B cell (primary cell): ENCODE measurements around the gene CLDN25. TPM values are rescaled to one million over a fixed set of nuclear protein-coding genes. Genes with fewer than 3 reads are reported as not detected.

Experiments used
- ATAC-seq: fragments of 200-7000 bp; cut with Tn5 transposase; one replicate; pipeline ENCODE4 v1.10.0; 2021; ENCODE audit warnings: low read depth, mild to moderate bottlenecking, moderate number of reproducible peaks, moderate library complexity
- CTCF ChIA-PET: fragments of 350-600 bp; sonication (Branson Sonifier 250); formaldehyde crosslinking; loops from one replicate; lab custom pipeline; 2021; ENCODE audit warnings: antibody characterized with exemption, inconsistent platforms; lab: Charles Lee
- POLR2A ChIA-PET: fragments of 350-600 bp; sonication (Branson Sonifier 250); formaldehyde crosslinking; loops from one replicate; lab custom pipeline; 2021; ENCODE audit warnings: antibody characterized with exemption; lab: Charles Lee
- DNase-seq: peaks from one replicate; pipeline ENCODE4 v3.0.0; 2013
- H2AFZ ChIP-seq: 2 replicates; pipeline ENCODE4 v1.6.1; 2012; ENCODE audit warnings: mild to moderate bottlenecking, low read depth, low read length; ENCODE audit not compliant: insufficient read depth, poor library complexity, severe bottlenecking
- H3K27ac ChIP-seq, 2 donors: 1 replicate in 1 of 2; 2 replicates in 1 of 2; pipeline ENCODE4 v1.5.1; 2012 to 2013; ENCODE audit warnings: low read length in 2 of 2, mild to moderate bottlenecking in 2 of 2, moderate library complexity in 1 of 2
- H3K27me3 ChIP-seq, 4 experiments: fragments of 200-600 bp in 1 of 4; sonication (generic) in 1 of 4; replicated peaks in 1 of 4; 1 replicate in 2 of 4; 2 replicates in 2 of 4; pipeline versions ENCODE4 v1.6.1 to v1.7.0; 2013 to 2016; ENCODE audit warnings: low read length in 3 of 4, mild to moderate bottlenecking in 2 of 4, mixed read lengths in 1 of 4, moderate library complexity in 1 of 4; ENCODE audit not compliant: insufficient read depth in 4 of 4, control insufficient read depth in 3 of 4; ENCODE audit errors: control extremely low read depth in 1 of 4
- H3K36me3 ChIP-seq, 2 experiments: replicated peaks in 1 of 2; 1 replicate in 1 of 2; 2 replicates in 1 of 2; pipeline versions ENCODE4 v1.6.1 to v1.7.1; 2013; ENCODE audit warnings: low read length in 1 of 2; ENCODE audit not compliant: insufficient read depth in 2 of 2, control insufficient read depth in 1 of 2; ENCODE audit errors: control extremely low read depth in 1 of 2, extremely low read depth in 1 of 2
- H3K4me1 ChIP-seq, 2 donors: fragments of 200-600 bp in 1 of 2; sonication (generic) in 1 of 2; 1 replicate in 1 of 2; 2 replicates in 1 of 2; pipeline versions ENCODE4 v1.5.1 to v1.6.1; 2013 to 2017; ENCODE audit warnings: low read length in 2 of 2; ENCODE audit not compliant: control insufficient read depth in 2 of 2, insufficient read depth in 2 of 2
- H3K4me2 ChIP-seq: replicated peaks from 2 replicates; pipeline ENCODE3; 2012; ENCODE audit warnings: mild to moderate bottlenecking, low read depth, low read length; ENCODE audit not compliant: poor library complexity, severe bottlenecking
- H3K4me3 ChIP-seq, 5 experiments: fragments of 200-600 bp in 1 of 5; sonication (generic) in 1 of 5; 1 replicate in 3 of 5; 2 replicates in 2 of 5; pipeline versions ENCODE4 v1.5.1 to v1.7.0; 2011 to 2016; ENCODE audit warnings: low read length in 4 of 5, mild to moderate bottlenecking in 4 of 5, low read depth in 2 of 5, control low read depth in 1 of 5, moderate library complexity in 1 of 5; ENCODE audit not compliant: insufficient read depth in 1 of 5; ENCODE audit errors: control extremely low read depth in 1 of 5, extremely low read depth in 1 of 5
- H3K79me2 ChIP-seq: fragments of 200-600 bp; sonication (generic); one replicate; pipeline ENCODE4 v1.6.0; 2016; ENCODE audit warnings: low read length; ENCODE audit not compliant: control insufficient read depth, insufficient read depth
- H3K9ac ChIP-seq: fragments of 200-600 bp; sonication (generic); 2 replicates; pipeline ENCODE4 v1.6.1; 2017; ENCODE audit warnings: mild to moderate bottlenecking, low read length, moderate library complexity
- H3K9me3 ChIP-seq, 3 donors: one replicate each; pipeline versions ENCODE4 v1.6.1 to v1.7.1; 2013; ENCODE audit warnings: low read length in 2 of 3; ENCODE audit not compliant: control insufficient read depth in 2 of 3, insufficient read depth in 1 of 3; ENCODE audit errors: control extremely low read depth in 1 of 3
- H4K20me1 ChIP-seq: 2 replicates; pipeline ENCODE4 v1.6.0; 2012; ENCODE audit warnings: mild to moderate bottlenecking, low read length; ENCODE audit not compliant: insufficient read depth, control insufficient read depth, poor library complexity, severe bottlenecking
- H3K27ac Mint-ChIP-seq: one replicate; pipeline ENCODE4 v1.8.0; 2021; ENCODE audit warnings: mixed read lengths
- H3K27me3 Mint-ChIP-seq: one replicate; pipeline ENCODE4 v1.8.0; 2021; ENCODE audit warnings: mixed read lengths
- H3K4me1 Mint-ChIP-seq: one replicate; pipeline ENCODE4 v1.8.0; 2021; ENCODE audit warnings: mixed read lengths
- H3K4me3 Mint-ChIP-seq: one replicate; pipeline ENCODE4 v1.8.0; 2021; ENCODE audit warnings: mixed read lengths
- H3K9me3 Mint-ChIP-seq: one replicate; pipeline ENCODE4 v1.8.0; 2022; ENCODE audit warnings: mixed read lengths; ENCODE audit not compliant: insufficient read depth
- CTCF ChIP-seq: fragments of 200-600 bp; IDR thresholded peaks from one replicate; pipeline ENCODE4 v1.8.0; 2022; ENCODE audit warnings: antibody characterized with exemption, mild to moderate bottlenecking
- EZH2 ChIP-seq: IDR thresholded peaks from 2 replicates; pipeline ENCODE4 v1.6.1; 2012; ENCODE audit warnings: borderline replicate concordance, low read depth, mild to moderate bottlenecking, moderate library complexity, low read length; ENCODE audit not compliant: insufficient read depth, poor library complexity, severe bottlenecking
- WGBS: methylation state at CpG from one replicate; pipeline ENCODE4 v1.1.5; 2013; ENCODE audit warnings: missing lambda C conversion rate; ENCODE audit not compliant: insufficient coverage; 5-methylcytosine and 5-hydroxymethylcytosine counted together
- intact Hi-C: fragments of 100-400 bp; cut with micrococcal nuclease; formaldehyde crosslinking; loops from one replicate; pipeline ENCODE4 v1.10.0; 2022
- polyA plus RNA-seq: library from polyadenylated mRNA; depleted of rRNA; stranded (reverse); fragments of >200 nt; gene quantifications from 2 replicates; pipeline ENCODE4 v1.2.3, GENCODE V29; 2012
- total RNA-seq, 2 donors: library from RNA; stranded (reverse); fragments of 120-200 nt in 1 of 2; gene quantifications; 1 replicate in 1 of 2; 2 replicates in 1 of 2; pipeline versions ENCODE4 v1.2.3 to v1.2.4, GENCODE V29; 2013 to 2022

Gene CLDN25
- total and polyA plus RNA-seq, 2 donors (not counting 1 experiment from before 2014, with no cell fraction given), result not detected

- Histone ChIP-seq H3K79me2 (no peaks in the 10 kb centered on the region), H3K4me2 (no peak overlapping the region), H3K36me3 (peaks cover 3 to 77% of the 10 kb centered on the region in 2 experiments), H4K20me1 (no peaks in the 10 kb centered on the region), H3K9ac (no peak overlapping the region), H3K27ac (no peak overlapping the region), H2AFZ (no peak overlapping the region), H3K9me3 (no peaks in the 10 kb centered on the region), H3K4me3 (no peak overlapping the region), H3K4me1 (no peaks in the 10 kb centered on the region), H3K27me3 (no peaks in the 10 kb centered on the region)
- ChIA-PET POLR2A (no interaction called here), CTCF (interaction anchor here (0.7 to 8.6 kb wide), 25 partner anchors 9 to 463 kb away, joined by 3 to 207 read pairs (median 4); partner anchors contain the start of gene USP28)
- peak; percentile 58 for TF ChIP-seq CTCF
- TF ChIP-seq EZH2, result no peak
- Mint-ChIP-seq H3K9me3 (no peaks in the 10 kb centered on the region), H3K4me1 (peaks cover 4% of the 10 kb centered on the region), H3K27ac (peak overlapping the region; percentile 77), H3K27me3 (no peaks in the 10 kb centered on the region), H3K4me3 (no peak overlapping the region)
- intact Hi-C loops, result loop anchor here (1.0 to 5.0 kb wide), 3 partner anchors 36 to 455 kb away; no protein-coding TSS in a partner anchor
- ATAC-seq (peak; percentile 70), DNase-seq (peak; percentile 56)
- WGBS, result 100% methylated on average over 1 of the region's 2 CpGs
These were observed 26.8 kb downstream of the CLDN25 start for GRCh38 chr11:113806406-113806805.

- no peaks in the 10 kb centered on the region for H3K9me3 Mint-ChIP-seq
- H3K9me3 ChIP-seq, result no peaks in the 10 kb centered on the region
- H3K9ac ChIP-seq, result no peak overlapping the region
- WGBS, result no CpG with 5 or more reads among the region's 2 CpGs
- H2AFZ ChIP-seq, result no peak overlapping the region
- no peak overlapping the region for H3K27ac ChIP-seq
- ChIA-PET POLR2A (no interaction called here), CTCF (interaction anchor here (8.6 kb wide), 1 partner anchor 454 kb away, joined by 207 read pairs; no protein-coding TSS in a partner anchor)
- H3K4me2 ChIP-seq, result no peak overlapping the region
- no peaks in the 10 kb centered on the region for H3K79me2 ChIP-seq
- H3K4me1 Mint-ChIP-seq, result peaks cover 4% of the 10 kb centered on the region
- ATAC-seq (no peak), DNase-seq (no peak)
- H3K36me3 ChIP-seq, result peaks cover 0 to 73% of the 10 kb centered on the region in 2 experiments
- intact Hi-C loops, result loop anchor here (5.0 kb wide), 1 partner anchor 33 kb away; no protein-coding TSS in a partner anchor
- no peaks in the 10 kb centered on the region for H3K27me3 Mint-ChIP-seq
- H3K4me1 ChIP-seq, result no peaks in the 10 kb centered on the region
- H3K27me3 ChIP-seq, result no peaks in the 10 kb centered on the region
- no peak overlapping the region for H3K4me3 ChIP-seq
- no peak for TF ChIP-seq CTCF
- TF ChIP-seq EZH2, result no peak
- no peaks in the 10 kb centered on the region for H4K20me1 ChIP-seq
- H3K4me3 Mint-ChIP-seq, result no peak overlapping the region
- H3K27ac Mint-ChIP-seq, result no peak overlapping the region
These were observed 29.3 kb downstream of the CLDN25 start for GRCh38 chr11:113808931-113809330.
